SH-SY5Y (cell line): ENCODE results near the gene DNAH17.

Experiments used
- GATA2 ChIP-seq: IDR thresholded peaks from 2 replicates; pipeline ENCODE4 v1.6.1; 2011; ENCODE audit warnings: mild to moderate bottlenecking, low read depth, low read length
- GATA3 ChIP-seq: IDR thresholded peaks from 2 replicates; pipeline ENCODE4 v1.6.1; 2011; ENCODE audit warnings: low read depth, mild to moderate bottlenecking, low read length, moderate library complexity

- TF ChIP-seq GATA3, result no peak
- TF ChIP-seq GATA2, result no peak
Measured at GRCh38 chr17:78541488-78542206, 35.5 kb downstream of the DNAH17 start.
